ENCODE data around the gene DTX2. TPM values are rescaled to one million over a fixed set of nuclear protein-coding genes. Genes with fewer than 3 reads are reported as not detected.
"Not testable (repeated sequence)": the region's sequence is repeated elsewhere in the genome, so short reads cannot be mapped to it uniquely, and the experiment has no call there.

Gene DTX2
- total and polyA plus RNA-seq, 3 experiments from 2014 or later = 15.7 to 23.4 (median 17.9) TPM

DNA sequence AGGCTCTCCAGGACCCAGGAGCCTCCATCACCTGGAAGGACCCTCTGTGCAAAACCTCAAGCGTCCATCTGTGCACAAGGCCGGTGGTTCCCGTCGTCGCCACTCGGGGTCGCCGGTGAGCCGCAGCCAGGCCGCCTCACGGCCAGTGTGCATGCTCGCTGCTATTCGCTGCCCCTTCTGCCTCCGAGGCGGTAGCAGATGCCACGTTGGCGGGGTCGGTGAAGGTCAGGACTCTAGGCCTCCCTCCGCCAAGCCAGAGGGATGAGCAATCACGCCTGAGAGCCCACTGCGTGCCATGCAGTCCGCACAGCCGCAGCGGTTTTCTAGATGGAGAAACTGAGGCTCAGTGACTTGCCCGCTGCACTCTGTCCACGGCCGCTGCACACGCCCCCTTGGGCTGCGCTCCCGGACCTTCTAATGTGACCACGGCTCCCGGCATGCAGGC lies 54.5 kb downstream of the DTX2 start:
- Histone ChIP-seq H3K36me3 (ENCODE audit: insufficient read depth, low read length) (no peaks in the 10 kb centered on the region), H3K27ac (ENCODE audit: low read depth, low read length) (no peak overlapping the region), H3K4me1 (ENCODE audit: insufficient read depth, low read length) (no peaks in the 10 kb centered on the region), H3K4me3 (ENCODE audit: low read length) (no peak overlapping the region), H3K9me3 (ENCODE audit: low read length) (no peaks in the 10 kb centered on the region), H3K27me3 (ENCODE audit: insufficient read depth, low read length, poor library complexity, severe bottlenecking) (no peaks in the 10 kb centered on the region)
- Mint-ChIP-seq H3K27me3 (peaks cover 0 to 3% of the 10 kb centered on the region in 2 donors), H3K9me3 (no peaks in the 10 kb centered on the region), H3K4me1 (no peaks in the 10 kb centered on the region), H3K36me3 (no peaks in the 10 kb centered on the region), H3K27ac (no peak overlapping the region), H3K4me3 (no peak overlapping the region)
- POLR2A ChIA-PET = no interaction called here
- DNase-seq = peak in 4 of 5 donors; percentile 21 to 37 (median 28)
- CTCF ChIA-PET = no interaction called here

DNA sequence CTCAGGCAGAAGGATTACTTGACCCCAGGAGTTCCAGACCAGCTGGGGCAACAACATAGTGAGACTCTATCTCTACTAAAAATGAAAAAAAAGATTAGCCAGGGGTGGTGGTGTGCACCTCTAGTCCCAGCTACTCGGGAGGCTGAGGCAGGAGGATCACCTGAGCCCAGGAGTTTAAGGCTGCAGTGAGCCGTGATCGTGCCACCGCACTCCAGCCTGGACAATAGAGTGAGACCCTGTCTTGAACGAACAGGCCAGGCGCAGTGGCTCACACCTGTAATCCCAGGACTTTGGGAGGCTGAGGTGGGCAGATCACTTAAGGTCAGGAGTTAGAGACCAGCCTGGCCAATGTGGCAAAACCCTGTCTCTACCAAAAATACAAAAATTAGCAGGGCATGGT lies 55.4 kb downstream of the DTX2 start:
- H3K4me1 ChIP-seq (ENCODE audit: insufficient read depth, low read length); H3K4me3 ChIP-seq (ENCODE audit: low read length); H3K4me3 Mint-ChIP-seq; DNase-seq; H3K9me3 ChIP-seq (ENCODE audit: low read length); H3K36me3 ChIP-seq (ENCODE audit: insufficient read depth, low read length); CTCF ChIA-PET; POLR2A ChIA-PET; H3K36me3 Mint-ChIP-seq; H3K27ac ChIP-seq (ENCODE audit: low read depth, low read length); H3K27me3 Mint-ChIP-seq; H3K27ac Mint-ChIP-seq; H3K27me3 ChIP-seq (ENCODE audit: insufficient read depth, low read length, poor library complexity, severe bottlenecking); H3K4me1 Mint-ChIP-seq; H3K9me3 Mint-ChIP-seq: not testable (repeated sequence)

DNA sequence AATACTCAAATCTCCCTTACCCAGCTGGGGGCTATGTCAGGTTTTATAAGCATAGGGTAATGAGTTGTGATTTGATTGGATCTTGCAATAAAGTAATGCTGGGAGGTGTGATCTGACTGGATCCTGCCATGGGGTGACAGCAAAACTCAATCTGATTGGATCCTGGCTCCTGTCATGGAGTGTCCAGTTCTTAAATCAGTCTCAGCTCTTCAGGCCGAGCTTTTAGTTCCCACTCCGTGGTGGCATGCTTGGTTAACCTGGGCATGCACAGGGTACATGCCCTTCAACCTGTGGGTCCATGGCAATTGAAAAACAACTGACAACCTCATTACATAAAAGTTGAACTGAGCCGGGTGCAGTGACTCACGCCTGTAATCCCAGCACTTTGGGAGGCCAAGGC lies 64.7 kb downstream of the DTX2 start:
- H3K4me3 Mint-ChIP-seq; CTCF ChIA-PET; H3K27ac ChIP-seq (ENCODE audit: low read depth, low read length); H3K27ac Mint-ChIP-seq; H3K9me3 Mint-ChIP-seq; H3K4me1 Mint-ChIP-seq; H3K4me1 ChIP-seq (ENCODE audit: insufficient read depth, low read length); H3K36me3 Mint-ChIP-seq; H3K4me3 ChIP-seq (ENCODE audit: low read length); POLR2A ChIA-PET; DNase-seq; H3K9me3 ChIP-seq (ENCODE audit: low read length); H3K36me3 ChIP-seq (ENCODE audit: insufficient read depth, low read length); H3K27me3 ChIP-seq (ENCODE audit: insufficient read depth, low read length, poor library complexity, severe bottlenecking); H3K27me3 Mint-ChIP-seq: not testable (repeated sequence)

DNA sequence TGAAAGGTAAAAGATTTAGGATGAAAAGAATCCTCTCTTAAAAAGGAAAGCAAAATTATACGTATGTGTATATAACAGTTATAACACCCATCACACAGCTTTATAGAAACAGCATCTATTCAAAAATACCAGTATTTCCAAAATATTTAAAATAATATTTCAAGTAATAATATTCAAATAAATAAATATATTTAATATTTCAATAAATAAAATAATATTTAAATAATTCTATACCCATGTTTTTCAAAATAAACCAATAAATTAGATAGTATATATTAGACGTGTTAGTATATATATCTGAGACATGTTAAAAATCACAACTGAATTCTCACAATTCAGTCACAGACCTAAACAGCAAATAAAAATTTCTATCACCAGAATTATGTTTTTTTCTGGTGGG lies 70.1 kb downstream of the DTX2 start:
- H3K4me3 Mint-ChIP-seq; DNase-seq; H3K36me3 ChIP-seq (ENCODE audit: insufficient read depth, low read length); H3K4me1 ChIP-seq (ENCODE audit: insufficient read depth, low read length); H3K27ac ChIP-seq (ENCODE audit: low read depth, low read length); H3K27ac Mint-ChIP-seq; CTCF ChIA-PET; H3K4me1 Mint-ChIP-seq; H3K27me3 ChIP-seq (ENCODE audit: insufficient read depth, low read length, poor library complexity, severe bottlenecking); H3K36me3 Mint-ChIP-seq; H3K9me3 ChIP-seq (ENCODE audit: low read length); H3K4me3 ChIP-seq (ENCODE audit: low read length); H3K27me3 Mint-ChIP-seq; H3K9me3 Mint-ChIP-seq: not testable (repeated sequence)
- POLR2A ChIA-PET = interaction anchor here (0.6 kb wide), 1 partner anchor 233 kb away, joined by 3 read pairs; no protein-coding TSS in a partner anchor

DNA sequence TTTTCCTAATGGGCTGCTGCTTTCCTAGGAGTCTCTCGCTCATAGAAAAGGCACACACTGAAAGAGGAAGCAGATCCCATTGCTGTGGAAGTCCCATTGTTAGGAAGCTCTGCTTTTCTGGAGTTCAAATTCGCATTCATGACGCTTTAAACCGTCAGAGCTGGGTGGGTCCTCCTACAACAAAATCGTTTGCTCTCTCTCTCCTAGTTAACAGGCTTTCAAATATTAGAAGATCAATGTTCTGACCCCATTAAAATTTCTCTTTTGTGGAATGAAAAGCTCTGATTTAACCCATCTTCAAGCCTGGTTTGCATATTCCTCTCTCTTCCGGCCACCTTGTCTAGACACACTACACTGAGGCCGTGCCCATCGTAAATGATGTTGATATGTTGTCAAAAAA lies 81.7 kb downstream of the DTX2 start, which contains the start of gene SPDYE16:
Gene SPDYE16, minus strand, starts transcription at position 101 of the 400 bp plus-strand sequence. CDS start 1,838 bp downstream, outside the sequence.
- H3K36me3 Mint-ChIP-seq; DNase-seq; H3K9me3 Mint-ChIP-seq; H3K4me1 ChIP-seq (ENCODE audit: insufficient read depth, low read length); H3K4me3 ChIP-seq (ENCODE audit: low read length); H3K4me1 Mint-ChIP-seq; POLR2A ChIA-PET; CTCF ChIA-PET; H3K27ac ChIP-seq (ENCODE audit: low read depth, low read length); H3K27ac Mint-ChIP-seq; H3K36me3 ChIP-seq (ENCODE audit: insufficient read depth, low read length); H3K27me3 ChIP-seq (ENCODE audit: insufficient read depth, low read length, poor library complexity, severe bottlenecking); H3K4me3 Mint-ChIP-seq; H3K9me3 ChIP-seq (ENCODE audit: low read length); H3K27me3 Mint-ChIP-seq: not testable (repeated sequence)

DNA sequence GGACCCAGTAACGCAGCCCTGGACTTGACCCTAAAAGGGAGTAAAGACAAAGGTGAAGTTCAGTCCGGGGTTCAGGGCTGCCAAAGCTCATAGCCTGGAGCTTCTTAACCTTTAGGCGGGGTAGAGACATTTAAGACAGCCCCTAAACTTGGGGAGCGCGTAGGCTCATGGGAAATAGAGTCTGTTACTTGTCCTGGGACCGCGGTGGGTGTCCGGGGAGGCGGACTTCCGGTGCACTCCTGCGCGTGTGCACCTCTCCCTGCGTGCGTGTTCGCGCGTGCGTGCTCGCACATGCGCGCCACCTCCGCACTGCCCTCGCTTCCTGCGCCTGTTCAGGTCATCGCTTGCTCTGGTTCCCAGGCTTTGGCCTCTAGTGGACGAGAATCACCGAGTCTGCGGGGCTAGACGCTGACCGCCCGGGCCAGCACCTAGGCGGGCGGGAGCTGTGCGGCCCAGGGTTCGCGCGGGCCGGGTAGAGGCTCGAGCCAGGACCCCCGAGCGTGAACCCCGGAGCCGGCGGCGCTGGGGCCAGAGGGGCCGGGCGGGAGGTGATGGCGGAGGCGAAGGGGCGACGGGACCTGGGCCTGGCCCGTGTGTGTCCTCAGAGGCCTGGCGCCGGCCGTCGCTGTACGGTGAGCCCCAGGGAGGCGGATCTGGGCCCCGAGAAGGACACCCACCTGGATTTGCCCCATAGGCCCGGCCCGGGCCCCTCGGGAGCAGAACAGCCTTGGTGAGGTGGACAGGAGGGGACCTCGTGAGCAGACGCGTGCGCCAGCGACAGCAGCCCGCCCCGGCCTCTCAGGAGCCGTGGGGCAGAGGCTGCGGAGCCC lies 87.7 kb downstream of the DTX2 start:
- peak; percentile 66 to 89 (median 82) for DNase-seq
- H3K36me3 ChIP-seq (ENCODE audit: insufficient read depth, low read length); POLR2A ChIA-PET; H3K9me3 ChIP-seq (ENCODE audit: low read length); H3K27me3 ChIP-seq (ENCODE audit: insufficient read depth, low read length, poor library complexity, severe bottlenecking); H3K9me3 Mint-ChIP-seq; CTCF ChIA-PET; H3K4me1 ChIP-seq (ENCODE audit: insufficient read depth, low read length); H3K27me3 Mint-ChIP-seq: not testable (repeated sequence)
- Mint-ChIP-seq H3K4me3 (peak overlapping the region; percentile 91 to 99 (median 92)), H3K4me1 (peaks cover 13 to 29% (median 26%) of the 10 kb centered on the region in 3 donors), H3K27ac (peak overlapping the region; percentile 81 to 94 (median 89)), H3K36me3 (peaks cover 0 to 16% (median 5%) of the 10 kb centered on the region in 3 donors)
- H3K27ac ChIP-seq (ENCODE audit: low read depth, low read length) = peak overlapping the region; percentile 67
- peak overlapping the region; percentile 59 for H3K4me3 ChIP-seq (ENCODE audit: low read length)

DNA sequence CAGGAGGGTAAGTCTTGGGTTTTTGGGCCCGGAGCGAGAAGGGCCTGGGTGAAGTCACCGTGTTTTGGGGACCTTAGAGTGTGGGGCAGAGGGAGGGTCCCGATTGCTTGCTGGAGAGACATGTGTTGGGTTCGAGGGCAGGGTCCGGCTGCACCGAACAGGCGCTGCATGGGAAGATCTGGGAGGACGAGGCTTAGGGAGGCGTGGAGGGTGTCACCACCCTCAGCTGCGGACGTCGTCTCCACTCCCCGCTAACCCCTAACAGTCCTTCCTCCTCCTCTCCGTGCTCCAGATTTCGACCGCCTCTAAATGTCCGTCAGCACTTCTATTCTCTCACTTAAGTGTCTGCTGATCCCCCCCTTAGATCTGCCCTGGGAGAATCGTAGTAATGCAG lies 88.3 kb downstream of the DTX2 start:
- CTCF ChIA-PET; H3K27me3 ChIP-seq (ENCODE audit: insufficient read depth, low read length, poor library complexity, severe bottlenecking); H3K4me1 ChIP-seq (ENCODE audit: insufficient read depth, low read length); H3K9me3 Mint-ChIP-seq; H3K9me3 ChIP-seq (ENCODE audit: low read length); DNase-seq; H3K36me3 ChIP-seq (ENCODE audit: insufficient read depth, low read length); POLR2A ChIA-PET; H3K27me3 Mint-ChIP-seq: not testable (repeated sequence)
- Histone ChIP-seq H3K4me3 (ENCODE audit: low read length) (peak overlapping the region; percentile 59), H3K27ac (ENCODE audit: low read depth, low read length) (peak overlapping the region; percentile 67)
- Mint-ChIP-seq H3K36me3 (peaks cover 0 to 18% (median 7%) of the 10 kb centered on the region in 3 donors), H3K4me3 (peak overlapping the region; percentile 91 to 99 (median 92)), H3K4me1 (peaks cover 15 to 32% (median 28%) of the 10 kb centered on the region in 3 donors), H3K27ac (peak overlapping the region; percentile 63 to 94 (median 88))

DNA sequence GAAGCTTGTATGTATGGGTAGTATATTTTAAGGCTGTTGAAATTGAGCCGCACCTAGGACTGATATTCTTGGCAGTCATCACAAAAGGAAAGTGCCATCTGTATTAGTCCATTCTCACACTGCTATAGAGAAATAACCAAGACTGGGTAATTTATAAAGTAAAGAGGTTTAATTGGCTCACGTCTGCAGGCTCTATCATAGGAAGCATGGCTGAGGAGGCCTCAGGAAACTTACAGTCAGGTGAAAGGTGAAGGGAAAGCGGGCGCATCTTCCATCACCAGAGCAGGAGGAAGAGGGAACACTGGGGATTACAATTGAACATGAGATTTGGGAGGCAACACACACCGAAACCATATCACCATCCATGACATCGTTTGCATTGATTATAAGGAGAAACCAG lies 90.5 kb downstream of the DTX2 start:
- H3K27me3 Mint-ChIP-seq; H3K9me3 Mint-ChIP-seq; H3K27ac ChIP-seq (ENCODE audit: low read depth, low read length); H3K27me3 ChIP-seq (ENCODE audit: insufficient read depth, low read length, poor library complexity, severe bottlenecking); POLR2A ChIA-PET; DNase-seq; H3K9me3 ChIP-seq (ENCODE audit: low read length); CTCF ChIA-PET; H3K36me3 ChIP-seq (ENCODE audit: insufficient read depth, low read length); H3K4me1 ChIP-seq (ENCODE audit: insufficient read depth, low read length); H3K4me3 ChIP-seq (ENCODE audit: low read length): not testable (repeated sequence)
- Mint-ChIP-seq H3K27ac (peak overlapping the region in 1 of 8 donors; percentile 23), H3K4me1 (peaks cover 22 to 45% (median 41%) of the 10 kb centered on the region in 3 donors), H3K4me3 (peak overlapping the region in 1 of 7 donors; percentile 38), H3K36me3 (peaks cover 0 to 25% (median 7%) of the 10 kb centered on the region in 3 donors)

Measured in CD8-positive, alpha-beta memory T cell (primary cell).